CD4-positive, alpha-beta T cell treated with Interleukin-17A for 4 hours (primary cell): ENCODE results near the gene UNC5B.
"Not testable (repeated sequence)": the region's sequence is repeated elsewhere in the genome, so short reads cannot be mapped to it uniquely, and the experiment has no call there.

ENCODE experiments used
- DNase-seq: peaks from one replicate; pipeline ENCODE4 v3.0.0-alpha.2; 2020; ENCODE audit warnings: mixed read lengths

Gene UNC5B

GRCh38 chr10:71209731-71210541 is 2.4 kb upstream of the UNC5B start:
- no peak for DNase-seq

GRCh38 chr10:71210542-71210871 is 1.9 kb upstream of the UNC5B start:
- no peak for DNase-seq

DNA sequence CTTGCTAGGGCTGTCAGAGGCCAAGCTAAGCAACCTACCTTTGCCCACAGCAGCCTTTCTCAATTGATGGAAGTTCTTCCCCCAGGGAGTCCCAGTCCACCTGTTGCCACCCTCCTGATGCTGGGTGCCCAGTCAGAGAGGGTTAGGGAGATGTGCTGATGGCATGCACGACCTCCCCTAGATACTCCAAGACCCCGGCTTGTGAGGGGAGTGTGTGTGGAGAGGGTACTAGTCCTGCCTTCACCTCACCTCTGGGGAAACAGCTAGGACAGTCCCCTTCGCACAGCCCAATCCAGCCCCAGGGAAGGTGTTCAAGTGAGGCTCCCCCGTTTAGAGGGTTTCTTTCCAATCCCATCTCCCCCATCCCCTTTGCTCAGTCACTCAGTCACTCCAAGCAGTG is 1.3 kb upstream of the UNC5B start:
- DNase-seq, result no peak

GRCh38 chr10:71211775-71212317 is 524 bp upstream of the UNC5B start:
- no peak for DNase-seq

DNA sequence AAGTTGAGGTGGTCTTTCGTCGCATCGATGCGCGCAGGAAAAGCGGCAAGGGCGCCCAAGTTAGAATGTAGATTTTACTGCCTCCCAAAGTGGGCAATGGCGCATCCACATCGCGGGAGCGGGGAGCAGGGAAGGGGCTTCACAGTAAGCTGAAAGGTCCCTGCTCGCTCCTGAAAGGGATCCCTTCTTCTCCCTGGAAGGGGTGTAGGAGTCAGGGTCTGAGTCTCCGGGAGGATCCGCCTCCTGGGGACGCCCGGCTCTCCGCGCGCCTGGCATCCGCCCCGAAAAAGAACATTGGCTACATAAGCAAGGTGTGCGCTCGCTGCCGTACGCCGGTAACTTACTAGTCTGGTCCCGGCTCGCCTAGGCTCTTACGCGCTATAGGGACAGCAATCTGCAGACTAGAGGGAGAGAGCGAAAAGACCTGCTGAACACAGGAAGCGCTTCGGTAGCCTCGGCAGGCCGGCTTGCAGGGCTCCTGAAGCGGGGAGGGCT is 804 bp downstream of the UNC5B start:
- DNase-seq, result peak; percentile 15

DNA sequence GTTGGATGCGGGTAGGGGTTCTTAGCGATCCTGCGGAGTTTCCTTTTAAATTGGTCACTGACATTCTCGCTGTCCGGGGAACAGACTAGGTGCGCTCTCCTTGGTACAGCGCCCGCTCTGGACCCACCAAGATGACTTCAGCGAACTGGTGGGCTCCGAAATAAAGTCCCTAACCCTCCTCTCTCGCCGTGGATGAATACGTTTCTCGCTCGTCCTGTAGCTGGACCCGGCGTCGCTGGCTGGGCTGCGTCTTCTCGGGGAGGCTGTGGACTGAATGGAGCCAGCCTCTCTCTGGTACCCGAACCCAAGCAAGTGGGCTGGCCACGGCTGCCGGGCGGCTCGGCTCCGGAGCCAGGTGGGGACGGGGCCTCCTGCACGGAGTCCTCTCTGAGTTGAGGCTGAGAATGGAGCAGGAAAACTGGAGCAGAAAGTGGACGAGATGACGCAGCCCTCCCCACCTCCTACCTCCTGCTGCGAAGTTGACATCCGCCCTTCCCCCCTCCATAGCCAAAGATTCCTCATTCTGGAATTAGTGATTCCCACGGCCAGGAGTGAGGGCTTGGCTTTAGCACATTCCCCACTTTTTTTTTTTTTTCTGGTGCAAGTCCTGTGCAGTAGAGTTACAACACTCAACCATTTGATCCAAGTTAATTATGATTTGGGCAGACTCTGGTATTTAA is 1.5 kb downstream of the UNC5B start:
- DNase-seq, result no peak

DNA sequence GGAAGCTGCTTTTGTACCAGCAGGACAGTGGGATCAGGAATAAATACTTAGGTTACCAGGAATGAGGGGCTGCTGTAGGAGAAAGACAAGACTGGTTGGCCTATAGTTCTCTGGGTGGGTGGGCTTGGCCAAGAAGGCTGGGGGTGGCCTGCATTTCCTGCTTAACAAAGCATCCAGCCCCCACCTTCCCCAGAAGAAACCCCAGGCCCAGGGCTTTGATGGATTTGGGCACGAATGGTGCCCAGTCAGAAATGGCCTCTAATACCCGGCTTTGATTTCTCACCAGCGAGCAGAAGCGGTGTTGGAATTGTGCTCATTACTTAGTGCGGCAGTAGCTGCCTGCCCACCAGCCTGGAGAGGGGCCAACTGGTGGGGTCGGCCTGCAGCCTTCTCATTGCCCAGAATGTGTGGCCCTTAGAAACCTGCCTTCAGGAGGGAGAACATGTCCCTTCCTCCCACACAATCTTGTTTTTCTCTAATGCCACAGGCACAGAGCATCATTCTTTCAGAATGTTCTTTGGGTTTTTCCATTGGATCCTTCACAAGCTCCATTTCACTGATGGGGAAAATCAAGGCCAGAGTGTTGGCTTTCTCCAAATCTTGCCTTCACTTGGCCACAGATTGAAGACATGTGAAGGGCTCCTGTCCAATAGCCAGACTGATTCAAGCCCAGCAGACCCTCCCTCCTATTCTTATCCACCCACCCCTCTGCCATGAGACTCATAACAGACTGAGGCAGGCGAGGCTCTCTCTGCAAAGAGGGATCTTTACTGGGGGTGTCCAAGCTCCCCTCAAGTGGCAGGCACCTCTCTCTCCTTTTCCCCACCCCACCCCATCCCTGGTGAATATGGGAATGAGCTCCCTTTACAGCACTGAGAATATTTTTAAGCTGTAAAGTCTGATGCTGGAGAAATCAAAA is 2.5 kb downstream of the UNC5B start:
- DNase-seq, result no peak

DNA sequence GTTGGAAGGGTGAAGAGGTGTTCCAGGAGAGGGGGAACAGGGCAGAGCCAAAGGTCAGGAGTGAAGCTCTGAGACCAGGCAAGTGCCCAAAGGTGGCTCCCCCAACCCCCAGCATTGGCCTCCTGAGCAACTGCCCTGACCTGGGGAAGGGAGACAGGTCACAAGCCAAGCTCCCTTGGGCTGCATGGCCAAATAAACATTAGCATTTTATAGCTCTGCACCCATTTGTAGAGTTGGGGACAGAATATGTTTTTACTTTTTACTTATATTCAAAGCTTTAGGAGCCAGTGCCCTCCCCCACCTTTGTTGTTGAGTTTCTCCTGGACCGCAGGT is 4.0 kb downstream of the UNC5B start:
- no peak for DNase-seq

GRCh38 chr10:71216751-71217265 is 4.4 kb downstream of the UNC5B start:
- DNase-seq, result no peak

DNA sequence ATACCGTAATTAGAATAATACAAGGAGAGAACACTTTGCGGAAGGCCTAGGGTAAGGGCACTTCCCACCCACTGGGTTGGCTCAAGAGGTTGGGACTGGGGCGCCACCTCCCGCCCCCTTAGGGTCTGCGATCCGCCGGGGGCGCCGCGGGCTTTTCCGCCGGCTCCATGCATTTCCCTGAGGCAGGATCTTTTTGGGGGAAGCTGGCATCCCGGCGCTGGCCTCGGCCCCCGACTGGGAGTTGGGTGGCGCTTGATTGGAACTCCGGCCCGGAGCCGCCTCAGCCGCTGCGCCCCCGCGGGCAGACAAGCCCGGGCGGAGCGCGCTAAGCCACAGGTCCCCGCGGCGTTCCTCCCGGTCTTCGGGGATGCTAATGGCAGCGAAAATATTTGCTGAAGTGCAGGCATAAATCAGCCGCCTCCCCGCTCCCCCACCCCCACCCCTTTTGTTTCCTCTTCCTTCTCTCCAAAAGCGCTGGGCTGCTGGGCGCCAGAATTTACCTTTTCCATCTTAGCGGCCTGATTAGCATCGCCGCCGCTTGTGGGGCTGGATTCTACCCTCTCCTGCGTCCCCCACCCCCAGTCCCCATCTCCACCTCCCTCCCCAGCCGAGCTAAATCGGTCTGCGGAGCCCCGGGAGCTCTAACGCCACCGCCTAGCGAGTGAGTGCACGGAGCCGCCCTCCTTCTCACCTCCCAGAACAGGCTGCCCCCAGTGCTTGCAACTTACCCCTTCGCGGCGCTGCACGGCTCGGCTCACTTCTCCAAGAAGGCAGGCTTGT is 5.1 kb downstream of the UNC5B start:
- no peak for DNase-seq

- DNase-seq, result no peak
Measured at GRCh38 chr10:71218046-71218650, 5.8 kb downstream of the UNC5B start.

GRCh38 chr10:71218651-71219050 is 6.3 kb downstream of the UNC5B start:
- no peak for DNase-seq

DNA sequence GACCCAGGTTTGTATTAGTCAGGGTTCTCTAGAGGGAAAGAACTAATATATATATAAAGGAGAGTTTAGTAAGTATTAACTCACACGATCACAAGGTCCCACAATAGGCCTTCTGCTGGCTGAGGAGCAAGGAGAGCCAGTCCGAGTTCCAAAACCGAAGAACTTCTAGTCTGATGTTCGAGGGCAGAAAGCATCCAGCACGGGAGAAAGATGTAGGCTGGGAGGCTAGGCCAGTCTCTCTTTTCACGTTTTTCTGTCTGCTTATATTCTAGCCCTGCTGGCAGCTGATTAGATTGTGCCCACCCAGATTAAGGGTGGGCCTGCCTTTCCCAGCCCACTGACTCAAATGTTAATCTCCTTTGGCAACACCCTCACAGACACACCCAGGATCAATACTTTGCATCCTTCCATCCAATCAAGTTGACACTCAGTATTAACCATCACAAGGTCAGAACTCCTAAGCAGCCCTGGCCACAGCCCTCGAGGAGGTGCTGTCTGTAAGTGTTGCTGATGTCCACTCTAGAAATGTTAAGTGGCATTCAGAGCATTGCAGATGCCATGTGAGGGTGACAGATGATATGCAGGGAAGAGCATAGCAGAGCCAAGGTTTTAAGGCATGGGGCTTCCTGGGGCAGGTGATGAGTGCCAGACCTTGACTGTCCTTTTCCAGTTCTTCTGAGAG is 7.0 kb downstream of the UNC5B start:
- DNase-seq, result not testable (repeated sequence)

GRCh38 chr10:71219918-71220688 is 7.7 kb downstream of the UNC5B start:
- DNase-seq, result no peak

GRCh38 chr10:71220689-71221540 is 8.5 kb downstream of the UNC5B start:
- DNase-seq, result no peak

GRCh38 chr10:71221586-71222202 is 9.3 kb downstream of the UNC5B start:
- no peak for DNase-seq

DNA sequence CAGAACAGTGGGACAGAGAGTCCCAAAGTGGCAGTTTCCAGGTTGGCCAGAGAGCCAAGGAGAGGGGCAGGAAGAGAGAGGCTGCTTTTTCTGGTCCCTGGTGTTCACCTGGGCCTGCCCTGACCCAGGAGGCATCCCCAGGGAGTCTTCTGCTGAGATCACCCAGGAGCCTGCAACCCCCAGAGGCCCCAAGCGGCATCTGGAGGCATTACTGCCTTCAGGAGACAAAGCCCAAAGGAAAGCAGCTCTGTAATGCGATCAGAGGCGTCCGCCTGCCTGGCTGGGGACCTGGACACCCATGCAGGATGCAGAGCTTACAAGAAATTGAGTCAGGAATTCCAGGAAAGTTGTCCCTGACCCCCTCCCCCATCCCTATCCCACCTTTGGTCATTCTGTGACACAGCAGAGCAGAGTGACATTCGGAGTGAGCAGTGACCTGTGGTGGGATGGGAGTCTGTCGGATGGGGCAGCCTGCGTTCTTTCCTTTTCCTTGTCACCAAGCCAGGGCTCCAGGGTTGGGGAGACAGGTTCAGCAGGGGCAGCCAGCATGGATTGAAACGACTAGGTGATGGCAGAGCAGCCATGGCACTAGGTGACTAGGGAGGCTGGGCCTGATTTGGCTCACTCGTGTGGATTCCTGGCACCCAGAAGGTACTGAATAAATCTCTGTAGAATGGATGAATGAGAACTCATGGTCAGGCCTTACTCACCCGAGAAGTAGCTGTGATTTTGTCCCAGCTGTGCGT is 10.4 kb downstream of the UNC5B start:
- no peak for DNase-seq
